ENCODE data around the gene EFCAB6. TPM values are rescaled to one million over a fixed set of nuclear protein-coding genes. Genes with fewer than 3 reads are reported as not detected.
A peak's percentile ranks its signal among the peaks of the same experiment; 100 is the strongest.

Gene EFCAB6
- total RNA-seq, 4 donors from 2014 or later: 1.2 to 4.0 (median 3.0) TPM

DNA sequence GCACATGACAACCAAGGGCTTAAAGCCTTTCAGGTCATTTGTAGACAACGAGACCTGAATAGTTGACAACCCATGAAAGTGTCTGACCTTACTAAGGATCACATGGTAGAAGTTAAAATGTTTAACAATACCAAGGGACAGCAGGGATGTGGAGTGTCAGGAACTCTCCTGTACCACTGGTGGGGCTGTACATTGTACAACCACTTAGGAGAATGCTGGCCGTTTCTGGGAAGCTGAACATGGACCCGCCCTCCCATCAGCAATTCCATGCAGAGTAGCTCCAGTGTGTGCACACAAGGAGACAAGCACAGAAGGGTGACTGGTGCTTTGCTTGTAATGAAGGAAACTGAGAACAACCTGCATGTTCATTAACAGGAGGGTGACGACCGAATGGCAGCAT, 237.4 kb downstream of the EFCAB6 start:
- no peaks in the 10 kb centered on the region for H3K4me1 ChIP-seq
- no peak for TF ChIP-seq CTCF (IDR thresholded peaks at IDR 0.05)
- no peak for TF ChIP-seq POLR2AphosphoS5 (IDR thresholded peaks at IDR 0.05)
- no peak for TF ChIP-seq EP300 (IDR thresholded peaks at IDR 0.05)
- TF ChIP-seq POLR2A (IDR thresholded peaks at IDR 0.05; ENCODE audit: low read depth): no peak
- 87% methylated on average over 5 of the region's 5 CpGs for WGBS
- no peak overlapping the region for H3K27ac ChIP-seq (replicated peaks in 1 of 4)
- intact Hi-C loops (cut with DNase I): no loop called here
- H3K27me3 ChIP-seq: no peaks in the 10 kb centered on the region
- no peak overlapping the region for H3K4me3 ChIP-seq
- no peaks in the 10 kb centered on the region for H3K36me3 ChIP-seq
- H3K9me3 ChIP-seq: no peaks in the 10 kb centered on the region
- peak; percentile 39 for DNase-seq (ENCODE audit: extremely low spot score)

- Histone ChIP-seq H3K4me1 (no peaks in the 10 kb centered on the region), H3K27ac (replicated peaks in 1 of 4) (no peak overlapping the region), H3K4me3 (no peak overlapping the region), H3K36me3 (no peaks in the 10 kb centered on the region), H3K27me3 (peaks cover 0 to 2% (median 0%) of the 10 kb centered on the region in 4 donors), H3K9me3 (no peaks in the 10 kb centered on the region)
- peak; percentile 26 for DNase-seq (ENCODE audit: extremely low spot score)
- TF ChIP-seq CTCF (IDR thresholded peaks at IDR 0.05): no peak
- TF ChIP-seq POLR2AphosphoS5 (IDR thresholded peaks at IDR 0.05): no peak
- no peak for TF ChIP-seq EP300 (IDR thresholded peaks at IDR 0.05)
- no peak for TF ChIP-seq POLR2A (IDR thresholded peaks at IDR 0.05; ENCODE audit: low read depth)
- intact Hi-C loops (cut with DNase I): no loop called here
- WGBS: 90% methylated on average over 9 of the region's 9 CpGs
Observed at GRCh38 chr22:43572710-43573109, 239.4 kb downstream of the EFCAB6 start.

DNA sequence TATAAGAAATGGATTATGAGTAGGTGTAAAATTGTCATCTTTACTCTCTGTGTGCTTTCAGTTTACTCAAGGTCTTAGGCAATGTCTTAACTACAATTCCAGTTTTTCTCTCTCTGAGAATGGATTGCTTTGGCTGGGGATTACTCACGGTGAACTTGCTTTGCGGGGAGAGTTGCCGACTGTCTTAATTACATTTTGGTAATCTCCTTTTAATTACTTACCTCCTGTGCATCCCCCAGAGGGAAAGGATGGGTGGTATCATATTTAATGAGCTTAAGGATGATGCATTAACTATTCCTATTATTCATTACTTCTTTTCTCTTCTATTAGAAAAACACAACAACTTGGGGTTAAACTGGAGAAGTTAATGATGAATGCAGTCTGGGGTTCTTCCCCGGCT, 240.9 kb downstream of the EFCAB6 start:
- Histone ChIP-seq H3K36me3 (no peaks in the 10 kb centered on the region), H3K9me3 (no peaks in the 10 kb centered on the region), H3K4me1 (no peaks in the 10 kb centered on the region), H3K4me3 (no peak overlapping the region), H3K27ac (replicated peaks in 1 of 4) (no peak overlapping the region), H3K27me3 (peaks cover 0 to 3% (median 0%) of the 10 kb centered on the region in 4 donors)
- TF ChIP-seq CTCF (IDR thresholded peaks at IDR 0.05) (no peak), EP300 (IDR thresholded peaks at IDR 0.05) (no peak), POLR2AphosphoS5 (IDR thresholded peaks at IDR 0.05) (no peak), POLR2A (IDR thresholded peaks at IDR 0.05; ENCODE audit: low read depth) (no peak)
- WGBS: 84% methylated on average over 4 of the region's 4 CpGs
- peak; percentile 34 for DNase-seq (ENCODE audit: extremely low spot score)
- intact Hi-C loops (cut with DNase I): no loop called here

GRCh38 chr22:43570531-43571165, 241.5 kb downstream of the EFCAB6 start:
- Histone ChIP-seq H3K27ac (replicated peaks in 1 of 4) (no peak overlapping the region), H3K36me3 (no peaks in the 10 kb centered on the region), H3K4me3 (no peak overlapping the region), H3K27me3 (peaks cover 0 to 3% (median 0%) of the 10 kb centered on the region in 4 donors), H3K9me3 (no peaks in the 10 kb centered on the region), H3K4me1 (no peaks in the 10 kb centered on the region)
- WGBS: 78% methylated on average over 14 of the region's 14 CpGs
- intact Hi-C loops (cut with DNase I): no loop called here
- TF ChIP-seq POLR2AphosphoS5 (IDR thresholded peaks at IDR 0.05): no peak
- DNase-seq (ENCODE audit: extremely low spot score): peak; percentile 89

DNA sequence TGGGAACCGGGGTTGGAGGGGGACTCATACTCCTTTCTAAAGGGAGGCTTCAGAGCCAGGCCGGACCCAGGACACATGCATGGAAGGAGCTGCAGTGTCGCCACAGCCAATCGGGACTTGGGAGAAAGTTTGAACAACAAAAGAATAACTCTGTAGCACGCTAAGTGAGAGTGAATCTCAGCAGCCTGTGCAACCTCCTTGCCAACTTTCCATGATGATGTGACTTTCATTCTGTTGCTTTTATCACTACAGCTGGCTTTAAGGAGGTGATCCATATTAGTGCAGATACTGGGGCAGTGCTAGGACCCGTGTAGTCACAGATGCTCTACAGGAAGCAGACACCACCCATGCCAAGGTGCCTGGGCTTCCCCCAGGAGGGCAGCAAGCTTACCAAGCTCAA, 243.0 kb downstream of the EFCAB6 start:
- Histone ChIP-seq H3K4me3 (no peak overlapping the region), H3K4me1 (no peaks in the 10 kb centered on the region), H3K36me3 (no peaks in the 10 kb centered on the region), H3K9me3 (no peaks in the 10 kb centered on the region), H3K27ac (replicated peaks in 1 of 4) (no peak overlapping the region), H3K27me3 (peaks cover 0 to 3% (median 0%) of the 10 kb centered on the region in 4 donors)
- DNase-seq (ENCODE audit: extremely low spot score): peak; percentile 84
- TF ChIP-seq EP300 (IDR thresholded peaks at IDR 0.05): no peak
- no peak for TF ChIP-seq POLR2AphosphoS5 (IDR thresholded peaks at IDR 0.05)
- no peak for TF ChIP-seq POLR2A (IDR thresholded peaks at IDR 0.05; ENCODE audit: low read depth)
- no peak for TF ChIP-seq CTCF (IDR thresholded peaks at IDR 0.05)
- intact Hi-C loops (cut with DNase I): no loop called here
- 88% methylated on average over 5 of the region's 6 CpGs for WGBS
